GM12891 (cell line): ENCODE data around the gene TENM4.

Experiments
- DNase-seq: peaks from one replicate; pipeline ENCODE4 v3.0.0; 2011; ENCODE audit warnings: low spot score; ENCODE audit not compliant: insufficient read length
- FAIRE-seq: peaks from 2 replicates; lab custom pipeline; 2011; peaks lifted over from hg19 to GRCh38; lab: Jason Lieb, UNC
- PAX5 ChIP-seq: IDR thresholded peaks from 2 replicates; pipeline ENCODE4 v1.6.1; 2011; ENCODE audit warnings: low read length, moderate library complexity, mild to moderate bottlenecking; ENCODE audit not compliant: insufficient read depth, severe bottlenecking
- POLR2A ChIP-seq: IDR thresholded peaks from 2 replicates; pipeline ENCODE4 v1.6.1; 2011; ENCODE audit warnings: low read depth, low read length, control low read depth
- POLR2AphosphoS5 ChIP-seq: IDR thresholded peaks from 2 replicates; pipeline ENCODE4 v1.6.1; 2011; ENCODE audit warnings: low read depth, low read length, control low read depth
- POU2F2 ChIP-seq: IDR thresholded peaks from 2 replicates; pipeline ENCODE4 v1.6.1; 2011; ENCODE audit warnings: low read depth, mild to moderate bottlenecking, control low read depth, low read length, moderate library complexity
- SPI1 ChIP-seq: IDR thresholded peaks from 2 replicates; pipeline ENCODE4 v1.6.1; 2011; ENCODE audit warnings: low read depth, low read length, control low read depth
- TAF1 ChIP-seq: IDR thresholded peaks from 2 replicates; pipeline ENCODE4 v1.6.1; 2011; ENCODE audit warnings: low read depth, low read length, control low read depth

TENM4 gene

DNA sequence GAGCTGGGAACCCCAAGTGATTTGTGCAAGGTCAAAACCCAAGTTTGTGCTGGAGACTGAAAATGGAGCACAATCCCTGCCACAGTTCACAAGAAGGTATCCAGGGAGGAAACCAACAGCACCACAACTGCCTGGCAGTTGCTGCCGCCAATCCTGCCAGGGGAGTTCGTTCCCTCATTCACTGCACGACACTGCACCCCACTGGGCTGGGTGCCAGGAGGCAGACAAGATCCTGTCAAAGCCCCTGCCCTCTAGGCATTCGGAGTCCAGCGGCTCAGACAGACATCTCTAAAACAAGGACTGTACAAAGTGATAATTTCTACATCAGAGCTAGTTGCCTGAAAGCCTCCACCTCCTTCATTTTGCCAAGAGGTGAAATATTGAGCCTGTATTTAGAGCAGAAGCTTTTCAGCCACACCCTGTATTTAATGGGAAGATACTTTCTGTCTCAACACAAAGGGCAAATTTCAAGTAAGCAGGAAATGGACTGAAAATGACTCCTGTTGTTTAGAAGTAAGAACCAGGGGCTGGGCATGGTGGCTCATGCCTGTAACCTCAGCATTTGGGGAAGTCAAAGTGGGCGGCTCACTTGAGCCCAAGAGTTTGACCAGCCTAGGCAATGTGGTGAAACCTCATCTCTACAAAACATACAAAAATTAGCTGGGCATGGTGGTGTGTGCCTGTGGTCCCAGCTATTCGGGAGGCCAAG, 588.8 kb downstream of the TENM4 start:
- TF ChIP-seq POLR2A, result no peak
- FAIRE-seq (no peak), DNase-seq (no peak)

DNA sequence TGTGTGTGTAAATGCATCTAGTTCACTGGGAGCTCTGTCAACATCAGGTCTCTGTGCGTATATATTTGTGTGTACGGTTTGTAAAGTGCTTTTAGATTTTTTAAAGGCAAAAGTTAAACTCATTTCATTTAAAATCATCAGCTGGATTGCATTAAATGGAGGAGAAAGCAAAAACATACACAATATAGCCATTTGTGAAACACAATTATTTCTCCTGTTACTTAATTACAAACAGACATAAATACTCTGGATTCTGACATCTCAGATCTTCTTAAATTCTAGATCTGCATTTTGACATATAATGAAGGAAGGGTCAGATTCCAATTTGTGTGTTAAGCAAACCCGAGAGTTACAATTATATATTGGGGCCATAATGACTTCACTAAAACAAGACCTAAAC, 590.8 kb downstream of the TENM4 start:
- TF ChIP-seq TAF1 (no peak), POU2F2 (no peak), POLR2AphosphoS5 (no peak), SPI1 (no peak)
- no peak for FAIRE-seq
- DNase-seq, result no peak

DNA sequence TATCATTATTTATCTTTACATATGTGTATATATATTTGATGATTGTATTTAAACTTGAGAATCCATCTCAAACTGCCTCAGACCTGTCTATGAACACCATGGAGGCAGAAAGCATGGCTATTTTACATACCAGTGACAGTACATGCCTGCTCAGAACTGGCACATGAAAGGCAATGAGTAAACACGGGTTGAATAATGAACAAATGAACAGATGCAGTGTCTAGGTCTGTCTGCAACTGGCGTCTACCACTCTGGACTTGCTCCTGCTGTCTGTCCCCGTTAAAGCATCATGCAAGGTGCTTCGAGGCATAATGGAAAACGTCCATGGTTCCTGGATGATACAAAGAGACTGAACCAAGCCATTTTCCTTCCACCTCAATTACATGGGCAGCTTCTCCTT, 594.6 kb downstream of the TENM4 start:
- TF ChIP-seq PAX5 (no peak), POLR2A (no peak), POLR2AphosphoS5 (no peak), SPI1 (no peak), TAF1 (no peak), POU2F2 (no peak)
- FAIRE-seq (no peak), DNase-seq (no peak)

DNA sequence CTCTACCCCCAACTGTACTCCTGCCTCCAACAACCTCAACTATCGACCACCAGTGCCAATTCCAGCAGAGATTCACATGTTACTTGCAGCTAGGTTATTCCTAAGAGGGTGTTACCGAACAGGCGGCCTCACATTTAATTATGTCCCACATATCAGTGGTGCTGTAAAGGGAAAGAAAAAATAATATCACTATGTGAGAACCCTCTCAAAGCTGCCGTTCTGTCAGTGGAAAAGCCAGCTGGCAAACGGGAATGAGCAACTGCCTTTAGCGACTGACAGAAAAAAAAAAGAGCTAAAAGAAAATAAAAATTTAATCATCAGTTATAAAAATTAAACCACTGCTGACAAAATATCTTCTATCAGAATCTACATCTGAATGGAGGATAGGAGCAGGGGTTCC, 595.3 kb downstream of the TENM4 start:
- no peak for TF ChIP-seq POLR2A
- TF ChIP-seq POLR2AphosphoS5, result no peak
- no peak for TF ChIP-seq TAF1
- no peak for TF ChIP-seq PAX5
- no peak for TF ChIP-seq POU2F2
- TF ChIP-seq SPI1, result no peak
- FAIRE-seq (no peak), DNase-seq (no peak)

DNA sequence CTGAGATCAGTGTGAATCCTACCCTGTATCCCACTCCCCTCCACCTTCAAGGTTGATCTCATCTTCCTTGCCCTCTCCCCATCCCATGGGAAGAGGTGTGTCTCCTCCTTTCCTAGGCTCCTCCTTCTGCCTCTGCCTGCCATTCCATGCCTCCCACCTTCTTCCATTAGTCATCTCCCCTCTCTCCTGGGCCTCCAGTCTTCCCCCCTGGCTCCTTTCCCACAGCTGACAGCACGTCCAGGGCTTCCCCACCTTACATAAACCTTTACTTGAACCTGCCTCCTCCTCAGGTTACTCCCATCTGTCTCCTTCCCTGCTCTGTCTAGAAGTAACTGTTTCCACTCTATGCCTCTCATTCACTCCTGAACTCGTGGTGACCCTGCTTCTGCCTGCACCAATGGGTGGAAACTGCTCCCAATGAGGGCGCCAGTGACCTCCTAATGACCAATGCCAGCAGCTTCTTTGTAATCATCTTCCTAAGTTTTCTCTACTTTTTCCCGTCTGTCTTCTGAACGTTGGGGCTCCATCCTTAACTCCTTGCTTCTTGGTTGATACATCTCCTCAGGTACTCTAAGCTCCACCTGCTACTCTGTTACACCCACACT, 599.3 kb downstream of the TENM4 start:
- no peak for FAIRE-seq
- DNase-seq, result no peak
- no peak for TF ChIP-seq PAX5
- TF ChIP-seq POLR2AphosphoS5, result no peak
- no peak for TF ChIP-seq SPI1
- TF ChIP-seq POU2F2, result no peak
- no peak for TF ChIP-seq POLR2A
- no peak for TF ChIP-seq TAF1

DNA sequence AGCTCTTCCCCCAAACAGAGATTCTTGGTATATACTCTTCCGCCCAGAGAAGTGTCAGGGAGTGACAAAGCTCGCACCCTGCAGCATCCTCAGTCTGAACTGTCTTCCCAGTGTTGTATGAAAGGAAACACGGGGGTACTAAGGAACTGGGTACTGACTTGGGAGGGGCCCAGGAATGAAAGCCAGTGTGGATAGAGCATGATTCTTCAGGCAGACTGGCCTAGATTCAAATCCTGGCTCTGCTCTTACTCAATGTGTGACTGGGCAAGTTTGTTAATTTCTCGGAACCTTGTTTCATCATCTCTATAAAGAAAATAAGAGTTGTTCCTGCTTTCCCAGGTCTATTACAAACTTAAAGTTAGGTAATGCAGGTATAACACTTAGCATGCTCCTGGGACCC, 600.2 kb downstream of the TENM4 start:
- no peak for DNase-seq
- FAIRE-seq, result no peak
- no peak for TF ChIP-seq POLR2AphosphoS5
- TF ChIP-seq SPI1, result no peak
- TF ChIP-seq POU2F2, result no peak
- TF ChIP-seq TAF1, result no peak
- TF ChIP-seq POLR2A, result no peak
- TF ChIP-seq PAX5, result no peak

DNA sequence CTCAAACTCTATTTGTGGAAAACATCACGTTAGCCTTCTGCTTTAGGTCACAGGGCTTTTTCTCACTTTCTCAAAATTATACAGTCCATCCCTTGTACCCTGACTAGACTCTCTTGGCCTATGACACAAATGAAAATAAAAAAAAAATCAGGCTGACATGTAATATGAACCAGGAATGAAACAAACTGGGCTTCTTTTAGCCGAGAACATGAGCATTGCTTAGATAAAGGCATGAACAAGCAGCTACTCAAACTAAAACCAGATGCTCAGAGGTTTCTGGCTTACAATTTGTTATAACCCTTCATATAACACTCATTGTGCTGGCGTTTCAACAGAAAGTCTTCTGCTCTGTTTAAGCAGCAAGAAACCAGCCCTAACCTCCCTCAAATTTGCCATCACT, 600.6 kb downstream of the TENM4 start:
- DNase-seq (no peak), FAIRE-seq (no peak)
- TF ChIP-seq PAX5 (no peak), SPI1 (no peak), POU2F2 (no peak), POLR2AphosphoS5 (no peak), POLR2A (no peak), TAF1 (no peak)

DNA sequence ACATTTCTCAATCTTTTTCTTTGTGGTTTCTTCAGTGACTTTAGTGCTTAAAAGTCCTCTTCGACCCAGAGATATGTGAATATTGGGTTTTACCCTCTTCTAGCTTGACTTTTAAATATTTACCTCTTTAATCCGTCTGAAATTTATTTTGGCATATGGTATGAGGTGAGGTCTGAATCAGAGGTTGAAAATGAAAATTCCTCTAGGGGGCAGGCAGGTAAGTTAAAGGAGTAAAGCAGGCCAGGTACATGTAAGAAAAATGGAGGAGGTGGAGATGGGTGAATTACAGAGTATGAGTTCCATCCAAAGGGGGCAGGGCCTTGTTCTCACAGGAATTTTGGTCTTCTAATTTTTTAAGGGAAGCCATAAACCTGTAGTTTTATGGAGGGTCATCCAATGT, 602.4 kb downstream of the TENM4 start:
- TF ChIP-seq SPI1 (no peak), POLR2A (no peak), PAX5 (no peak), POLR2AphosphoS5 (no peak), POU2F2 (no peak), TAF1 (no peak)
- DNase-seq (no peak), FAIRE-seq (no peak)

DNA sequence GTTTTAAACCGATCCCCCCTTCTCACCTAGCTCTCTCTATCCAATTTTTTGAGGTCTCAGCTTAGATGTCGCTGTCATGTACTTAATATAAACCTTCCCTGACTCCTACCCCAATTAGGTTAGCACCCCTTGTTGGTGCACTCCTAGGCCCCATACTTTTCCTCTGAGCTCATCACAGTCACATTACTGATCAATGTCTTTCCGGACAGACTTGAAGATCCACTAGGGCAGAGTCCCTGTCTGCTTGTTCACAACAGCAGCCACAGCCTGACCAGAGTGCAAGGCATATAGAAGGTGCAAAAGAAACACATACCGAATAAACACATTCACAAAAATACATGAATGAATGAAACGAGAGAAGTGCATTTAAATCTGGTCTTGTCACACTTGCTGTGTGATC, 605.2 kb downstream of the TENM4 start:
- no peak for TF ChIP-seq POLR2A
- no peak for TF ChIP-seq POLR2AphosphoS5
- TF ChIP-seq PAX5, result no peak
- no peak for TF ChIP-seq SPI1
- TF ChIP-seq TAF1, result no peak
- no peak for TF ChIP-seq POU2F2
- FAIRE-seq, result no peak
- DNase-seq, result no peak

DNA sequence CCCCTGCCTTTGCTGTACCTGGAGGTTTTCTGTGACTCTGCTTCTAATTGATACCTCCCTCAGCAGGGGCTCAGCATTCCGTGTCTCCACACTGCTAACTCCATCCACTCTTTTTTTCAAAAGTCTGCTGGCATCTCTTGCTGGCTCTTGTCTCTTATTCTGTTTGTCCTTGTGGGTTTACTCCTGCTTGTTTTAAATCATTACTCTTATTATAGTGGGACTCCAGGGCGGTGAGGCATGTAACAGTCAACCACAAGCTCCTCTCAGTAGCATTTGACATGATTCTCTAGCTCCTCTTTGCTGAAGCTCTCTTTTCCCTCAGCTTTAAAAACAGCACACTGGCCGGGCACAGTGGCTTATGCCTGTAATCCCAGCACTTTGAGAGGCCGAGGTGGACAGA, 605.9 kb downstream of the TENM4 start:
- no peak for FAIRE-seq
- TF ChIP-seq SPI1, result no peak
- TF ChIP-seq POLR2AphosphoS5, result no peak
- no peak for TF ChIP-seq PAX5
- no peak for DNase-seq
